ENCODE data around the gene EPN1.

- TF ChIP-seq, protein P1, sequence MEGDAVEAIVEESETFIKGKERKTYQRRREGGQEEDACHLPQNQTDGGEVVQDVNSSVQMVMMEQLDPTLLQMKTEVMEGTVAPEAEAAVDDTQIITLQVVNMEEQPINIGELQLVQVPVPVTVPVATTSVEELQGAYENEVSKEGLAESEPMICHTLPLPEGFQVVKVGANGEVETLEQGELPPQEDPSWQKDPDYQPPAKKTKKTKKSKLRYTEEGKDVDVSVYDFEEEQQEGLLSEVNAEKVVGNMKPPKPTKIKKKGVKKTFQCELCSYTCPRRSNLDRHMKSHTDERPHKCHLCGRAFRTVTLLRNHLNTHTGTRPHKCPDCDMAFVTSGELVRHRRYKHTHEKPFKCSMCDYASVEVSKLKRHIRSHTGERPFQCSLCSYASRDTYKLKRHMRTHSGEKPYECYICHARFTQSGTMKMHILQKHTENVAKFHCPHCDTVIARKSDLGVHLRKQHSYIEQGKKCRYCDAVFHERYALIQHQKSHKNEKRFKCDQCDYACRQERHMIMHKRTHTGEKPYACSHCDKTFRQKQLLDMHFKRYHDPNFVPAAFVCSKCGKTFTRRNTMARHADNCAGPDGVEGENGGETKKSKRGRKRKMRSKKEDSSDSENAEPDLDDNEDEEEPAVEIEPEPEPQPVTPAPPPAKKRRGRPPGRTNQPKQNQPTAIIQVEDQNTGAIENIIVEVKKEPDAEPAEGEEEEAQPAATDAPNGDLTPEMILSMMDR (IDR thresholded peaks at IDR 0.05; ENCODE audit: low read depth, low read length): no peak
- TF ChIP-seq POLR2A (IDR thresholded peaks at IDR 0.05; ENCODE audit: extremely low read depth, insufficient read length): no peak
Observed at GRCh38 chr19:55689411-55690108, 14.5 kb downstream of the EPN1 start.

Data from NB4 (cell line).